ENCODE data around the gene ELOVL7. TPM values are rescaled to one million over a fixed set of nuclear protein-coding genes. Genes with fewer than 3 reads are reported as not detected.

ELOVL7 gene
- total RNA-seq, 1 experiment from 2014 or later = 2.5 TPM

DNA sequence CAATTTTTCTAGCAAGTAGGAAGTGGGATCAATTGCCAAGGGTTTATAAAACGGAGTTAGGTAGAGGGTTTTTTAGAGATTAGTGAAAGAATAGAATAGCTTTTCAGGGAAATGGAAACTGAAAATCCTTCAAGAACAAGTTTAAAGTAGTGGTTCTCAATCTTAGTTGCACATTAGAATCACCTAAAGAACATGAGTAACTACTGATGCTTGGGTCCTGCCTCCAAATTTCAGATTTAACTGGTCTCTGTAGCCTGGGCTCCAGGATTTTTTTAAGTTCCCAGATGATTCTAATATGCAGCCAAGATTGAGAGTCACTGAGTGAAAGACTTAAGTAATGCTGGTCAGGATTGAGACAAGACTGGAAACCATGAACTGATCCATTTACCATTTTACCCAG is 20.5 kb downstream of the ELOVL7 start:
- H2AK5ac ChIP-seq (ENCODE audit: insufficient read length, low read length) = no peak overlapping the region
- DNase-seq = no peak
- H3K27me3 ChIP-seq (ENCODE audit: insufficient read depth, low read length) = no peaks in the 10 kb centered on the region
- no peak overlapping the region for H3K14ac ChIP-seq (ENCODE audit: insufficient read depth, low read length)
- Mint-ChIP-seq H3K27ac (no peak overlapping the region), H3K36me3 (ENCODE audit: insufficient read depth in 1 of 3, low read depth in 3 of 3) (no peaks in the 10 kb centered on the region), H3K4me3 (no peak overlapping the region), H3K4me1 (no peaks in the 10 kb centered on the region; a peak in 1 of 4 replicates), H3K27me3 (ENCODE audit: low read depth) (no peaks in the 10 kb centered on the region), H3K9me3 (no peaks in the 10 kb centered on the region)
- no peak overlapping the region for H3K18ac ChIP-seq (ENCODE audit: insufficient read length, low read depth, low read length)
- H3K4me1 ChIP-seq (ENCODE audit: insufficient read depth, low read length) = no peaks in the 10 kb centered on the region
- WGBS (ENCODE audit: extremely low coverage, insufficient read length, low lambda C conversion rate) = 100% methylated on average over 1 of the region's 1 CpG
- no peak overlapping the region for H2AFZ ChIP-seq (ENCODE audit: low read length)
- no peak for TF ChIP-seq CTCF (conservative IDR thresholded peaks at IDR 0.05)
- H3K79me2 ChIP-seq (ENCODE audit: insufficient read depth, low read length) = no peaks in the 10 kb centered on the region; the same call in 1 of the 2 replicates
- no peaks in the 10 kb centered on the region for H4K20me1 ChIP-seq (ENCODE audit: control insufficient read depth, insufficient read depth, insufficient read length)
- no peak overlapping the region for H3K9ac ChIP-seq (ENCODE audit: extremely low read depth, insufficient read length, low read length)
- no peak overlapping the region for H2BK5ac ChIP-seq (ENCODE audit: insufficient read length, low read length)
- H2BK12ac ChIP-seq (ENCODE audit: insufficient read length, low read depth, low read length) = no peak overlapping the region
- no peak overlapping the region for H4K8ac ChIP-seq (replicated peaks; ENCODE audit: insufficient read length, low read depth, low read length)
- no peak overlapping the region for H2BK15ac ChIP-seq (ENCODE audit: low read depth, low read length)
- H4K5ac ChIP-seq (ENCODE audit: insufficient read length, low read depth, low read length) = no peak overlapping the region
- H2BK20ac ChIP-seq (ENCODE audit: low read depth, low read length, poor library complexity, severe bottlenecking) = no peak overlapping the region
- no peaks in the 10 kb centered on the region for H3K79me1 ChIP-seq (ENCODE audit: insufficient read depth, low read depth, low read length, poor library complexity, severe bottlenecking)
- no peaks in the 10 kb centered on the region for H3K23me2 ChIP-seq (ENCODE audit: insufficient read length, low read depth, low read length, poor library complexity, severe bottlenecking)
- no peaks in the 10 kb centered on the region for H3K9me3 ChIP-seq (ENCODE audit: control insufficient read depth, low read depth, low read length)
- H3K4ac ChIP-seq (ENCODE audit: low read depth, low read length) = no peak overlapping the region
- H3K23ac ChIP-seq (ENCODE audit: insufficient read length, low read depth, low read length) = no peak overlapping the region
- no peak overlapping the region for H3K56ac ChIP-seq (ENCODE audit: insufficient read length, low read depth, low read length)
- no peak overlapping the region for H3K27ac ChIP-seq (ENCODE audit: insufficient read length, low read depth, low read length)
- H3K4me2 ChIP-seq (ENCODE audit: insufficient read depth, insufficient read length, low read length) = no peak overlapping the region
- H2BK120ac ChIP-seq (ENCODE audit: low read depth, low read length, poor library complexity, severe bottlenecking) = no peak overlapping the region
- H3T11ph ChIP-seq (ENCODE audit: low read length) = no peak overlapping the region
- H4K91ac ChIP-seq (ENCODE audit: insufficient read length, low read depth, low read length) = no peak overlapping the region
